NB4 (cell line): ENCODE measurements around the gene IREB2.
"Not testable (repeated sequence)": the region's sequence is repeated elsewhere in the genome, so short reads cannot be mapped to it uniquely, and the experiment has no call there.

Source experiments
- POLR2A ChIP-seq: IDR thresholded peaks from 2 replicates; pipeline ENCODE4 v1.6.1; 2011; ENCODE audit warnings: mild to moderate bottlenecking; ENCODE audit not compliant: insufficient read length; ENCODE audit errors: extremely low read depth
- TF ChIP-seq, protein P1 (sequence below): IDR thresholded peaks from one replicate; pipeline ENCODE4 v1.5.1; 2012; ENCODE audit warnings: low read depth, low read length
- TF ChIP-seq, protein P2 (sequence below): IDR thresholded peaks from 2 replicates; pipeline ENCODE4 v1.6.1; 2011; ENCODE audit warnings: low read depth, low read length

DNA sequence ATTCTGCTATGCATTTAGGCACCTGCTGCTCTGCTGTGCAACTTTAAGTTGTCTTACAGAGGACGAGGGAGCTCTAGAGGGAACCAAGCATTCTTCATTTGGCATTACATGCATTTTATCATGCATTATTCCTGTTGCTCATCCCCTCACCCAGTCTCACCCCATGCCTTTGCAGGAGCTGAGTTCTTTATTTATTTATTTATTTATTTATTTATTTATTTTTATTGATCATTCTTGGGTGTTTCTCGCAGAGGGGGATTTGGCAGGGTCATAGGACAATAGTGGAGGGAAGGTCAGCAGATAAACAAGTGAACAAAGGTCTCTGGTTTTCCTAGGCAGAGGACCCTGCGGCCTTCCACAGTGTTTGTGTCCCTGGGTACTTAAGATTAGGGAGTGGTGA is 82.0 kb downstream of the IREB2 start:
- TF ChIP-seq, protein P1, sequence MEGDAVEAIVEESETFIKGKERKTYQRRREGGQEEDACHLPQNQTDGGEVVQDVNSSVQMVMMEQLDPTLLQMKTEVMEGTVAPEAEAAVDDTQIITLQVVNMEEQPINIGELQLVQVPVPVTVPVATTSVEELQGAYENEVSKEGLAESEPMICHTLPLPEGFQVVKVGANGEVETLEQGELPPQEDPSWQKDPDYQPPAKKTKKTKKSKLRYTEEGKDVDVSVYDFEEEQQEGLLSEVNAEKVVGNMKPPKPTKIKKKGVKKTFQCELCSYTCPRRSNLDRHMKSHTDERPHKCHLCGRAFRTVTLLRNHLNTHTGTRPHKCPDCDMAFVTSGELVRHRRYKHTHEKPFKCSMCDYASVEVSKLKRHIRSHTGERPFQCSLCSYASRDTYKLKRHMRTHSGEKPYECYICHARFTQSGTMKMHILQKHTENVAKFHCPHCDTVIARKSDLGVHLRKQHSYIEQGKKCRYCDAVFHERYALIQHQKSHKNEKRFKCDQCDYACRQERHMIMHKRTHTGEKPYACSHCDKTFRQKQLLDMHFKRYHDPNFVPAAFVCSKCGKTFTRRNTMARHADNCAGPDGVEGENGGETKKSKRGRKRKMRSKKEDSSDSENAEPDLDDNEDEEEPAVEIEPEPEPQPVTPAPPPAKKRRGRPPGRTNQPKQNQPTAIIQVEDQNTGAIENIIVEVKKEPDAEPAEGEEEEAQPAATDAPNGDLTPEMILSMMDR: not testable (repeated sequence)
- not testable (repeated sequence) for TF ChIP-seq POLR2A
- TF ChIP-seq, protein P2, sequence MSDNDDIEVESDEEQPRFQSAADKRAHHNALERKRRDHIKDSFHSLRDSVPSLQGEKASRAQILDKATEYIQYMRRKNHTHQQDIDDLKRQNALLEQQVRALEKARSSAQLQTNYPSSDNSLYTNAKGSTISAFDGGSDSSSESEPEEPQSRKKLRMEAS: not testable (repeated sequence)
